ENCODE measurements around the gene CRB1.

CRB1 gene

GRCh38 chr1:197304638-197305200 is 36.7 kb downstream of the CRB1 start:
- DNase-seq, result no peak

GRCh38 chr1:197305925-197306324 is 37.9 kb downstream of the CRB1 start:
- no peak for DNase-seq

GRCh38 chr1:197306381-197307062 is 38.5 kb downstream of the CRB1 start:
- peak; percentile 34 for DNase-seq

GRCh38 chr1:197307136-197307535 is 39.1 kb downstream of the CRB1 start:
- no peak for DNase-seq

- DNase-seq, result peak; percentile 40
These were observed 39.5 kb downstream of the CRB1 start for GRCh38 chr1:197307551-197307950.

- no peak for DNase-seq
These were observed 43.0 kb downstream of the CRB1 start for GRCh38 chr1:197311081-197311480.

- no peak for DNase-seq
These were observed 44.1 kb downstream of the CRB1 start for GRCh38 chr1:197312163-197312562.

GRCh38 chr1:197313713-197314112 is 45.7 kb downstream of the CRB1 start:
- DNase-seq, result no peak

GRCh38 chr1:197314682-197315081 is 46.6 kb downstream of the CRB1 start:
- peak; percentile 92 for DNase-seq

GRCh38 chr1:197319631-197320030 is 51.6 kb downstream of the CRB1 start:
- peak; percentile 32 for DNase-seq

- no peak for DNase-seq
These were observed 53.0 kb downstream of the CRB1 start for GRCh38 chr1:197320991-197321531.

- no peak for DNase-seq
These were observed 53.8 kb downstream of the CRB1 start for GRCh38 chr1:197321811-197322210.

- DNase-seq, result peak; percentile 30
These were observed 59.8 kb downstream of the CRB1 start for GRCh38 chr1:197327776-197328364.

- DNase-seq, result no peak
These were observed 62.2 kb downstream of the CRB1 start for GRCh38 chr1:197330213-197330612.

GRCh38 chr1:197331565-197331964 is 63.5 kb downstream of the CRB1 start:
- no peak for DNase-seq

- DNase-seq, result no peak
These were observed 65.0 kb downstream of the CRB1 start for GRCh38 chr1:197333041-197333440.

- DNase-seq, result no peak
These were observed 68.5 kb downstream of the CRB1 start for GRCh38 chr1:197336571-197336970.

GRCh38 chr1:197339106-197340060 is 71.3 kb downstream of the CRB1 start:
- no peak for DNase-seq

GRCh38 chr1:197341626-197342025 is 73.6 kb downstream of the CRB1 start:
- DNase-seq, result no peak

- DNase-seq, result no peak
These were observed 74.1 kb downstream of the CRB1 start for GRCh38 chr1:197342044-197342565.

GRCh38 chr1:197342669-197343068 is 74.6 kb downstream of the CRB1 start:
- no peak for DNase-seq

- no peak for DNase-seq
These were observed 75.7 kb downstream of the CRB1 start for GRCh38 chr1:197343663-197344273.

All from NCI-H2227 treated with DMSO at 0.1 percent for 48 hours (cell line).